ENCODE results near the gene FAM78A. TPM values are rescaled to one million over a fixed set of nuclear protein-coding genes. Genes with fewer than 3 reads are reported as not detected.

The FAM78A gene
- total and polyA plus RNA-seq, 2 of the 8 experiments (the other 6 are each of a cell fraction or from before 2014, with no cell fraction given) = 3.1 TPM

DNA sequence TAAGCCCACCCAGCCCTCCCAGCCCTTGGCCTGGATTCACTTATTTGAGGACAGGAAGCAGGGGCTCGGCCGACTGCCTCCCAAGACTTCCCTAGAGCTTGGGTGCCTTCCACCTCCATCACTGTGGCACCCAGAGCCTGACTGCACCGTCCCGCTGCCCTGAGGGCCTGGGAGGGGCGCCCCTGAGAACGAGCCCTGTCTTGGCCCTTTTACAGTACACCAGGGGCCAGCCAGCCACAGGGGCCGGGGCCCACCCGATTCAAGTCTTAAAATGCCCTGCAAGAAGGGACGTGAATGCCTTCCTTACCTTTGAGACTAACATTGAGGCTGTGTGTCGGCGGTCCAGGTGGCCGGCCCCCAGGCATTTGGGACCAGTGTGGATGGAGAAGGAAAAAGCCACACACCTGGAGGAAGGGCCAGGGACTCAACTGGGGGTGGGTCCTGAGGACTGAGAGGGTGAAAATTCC is 16.8 kb downstream of the FAM78A start (continued):
- TF ChIP-seq, protein P1, sequence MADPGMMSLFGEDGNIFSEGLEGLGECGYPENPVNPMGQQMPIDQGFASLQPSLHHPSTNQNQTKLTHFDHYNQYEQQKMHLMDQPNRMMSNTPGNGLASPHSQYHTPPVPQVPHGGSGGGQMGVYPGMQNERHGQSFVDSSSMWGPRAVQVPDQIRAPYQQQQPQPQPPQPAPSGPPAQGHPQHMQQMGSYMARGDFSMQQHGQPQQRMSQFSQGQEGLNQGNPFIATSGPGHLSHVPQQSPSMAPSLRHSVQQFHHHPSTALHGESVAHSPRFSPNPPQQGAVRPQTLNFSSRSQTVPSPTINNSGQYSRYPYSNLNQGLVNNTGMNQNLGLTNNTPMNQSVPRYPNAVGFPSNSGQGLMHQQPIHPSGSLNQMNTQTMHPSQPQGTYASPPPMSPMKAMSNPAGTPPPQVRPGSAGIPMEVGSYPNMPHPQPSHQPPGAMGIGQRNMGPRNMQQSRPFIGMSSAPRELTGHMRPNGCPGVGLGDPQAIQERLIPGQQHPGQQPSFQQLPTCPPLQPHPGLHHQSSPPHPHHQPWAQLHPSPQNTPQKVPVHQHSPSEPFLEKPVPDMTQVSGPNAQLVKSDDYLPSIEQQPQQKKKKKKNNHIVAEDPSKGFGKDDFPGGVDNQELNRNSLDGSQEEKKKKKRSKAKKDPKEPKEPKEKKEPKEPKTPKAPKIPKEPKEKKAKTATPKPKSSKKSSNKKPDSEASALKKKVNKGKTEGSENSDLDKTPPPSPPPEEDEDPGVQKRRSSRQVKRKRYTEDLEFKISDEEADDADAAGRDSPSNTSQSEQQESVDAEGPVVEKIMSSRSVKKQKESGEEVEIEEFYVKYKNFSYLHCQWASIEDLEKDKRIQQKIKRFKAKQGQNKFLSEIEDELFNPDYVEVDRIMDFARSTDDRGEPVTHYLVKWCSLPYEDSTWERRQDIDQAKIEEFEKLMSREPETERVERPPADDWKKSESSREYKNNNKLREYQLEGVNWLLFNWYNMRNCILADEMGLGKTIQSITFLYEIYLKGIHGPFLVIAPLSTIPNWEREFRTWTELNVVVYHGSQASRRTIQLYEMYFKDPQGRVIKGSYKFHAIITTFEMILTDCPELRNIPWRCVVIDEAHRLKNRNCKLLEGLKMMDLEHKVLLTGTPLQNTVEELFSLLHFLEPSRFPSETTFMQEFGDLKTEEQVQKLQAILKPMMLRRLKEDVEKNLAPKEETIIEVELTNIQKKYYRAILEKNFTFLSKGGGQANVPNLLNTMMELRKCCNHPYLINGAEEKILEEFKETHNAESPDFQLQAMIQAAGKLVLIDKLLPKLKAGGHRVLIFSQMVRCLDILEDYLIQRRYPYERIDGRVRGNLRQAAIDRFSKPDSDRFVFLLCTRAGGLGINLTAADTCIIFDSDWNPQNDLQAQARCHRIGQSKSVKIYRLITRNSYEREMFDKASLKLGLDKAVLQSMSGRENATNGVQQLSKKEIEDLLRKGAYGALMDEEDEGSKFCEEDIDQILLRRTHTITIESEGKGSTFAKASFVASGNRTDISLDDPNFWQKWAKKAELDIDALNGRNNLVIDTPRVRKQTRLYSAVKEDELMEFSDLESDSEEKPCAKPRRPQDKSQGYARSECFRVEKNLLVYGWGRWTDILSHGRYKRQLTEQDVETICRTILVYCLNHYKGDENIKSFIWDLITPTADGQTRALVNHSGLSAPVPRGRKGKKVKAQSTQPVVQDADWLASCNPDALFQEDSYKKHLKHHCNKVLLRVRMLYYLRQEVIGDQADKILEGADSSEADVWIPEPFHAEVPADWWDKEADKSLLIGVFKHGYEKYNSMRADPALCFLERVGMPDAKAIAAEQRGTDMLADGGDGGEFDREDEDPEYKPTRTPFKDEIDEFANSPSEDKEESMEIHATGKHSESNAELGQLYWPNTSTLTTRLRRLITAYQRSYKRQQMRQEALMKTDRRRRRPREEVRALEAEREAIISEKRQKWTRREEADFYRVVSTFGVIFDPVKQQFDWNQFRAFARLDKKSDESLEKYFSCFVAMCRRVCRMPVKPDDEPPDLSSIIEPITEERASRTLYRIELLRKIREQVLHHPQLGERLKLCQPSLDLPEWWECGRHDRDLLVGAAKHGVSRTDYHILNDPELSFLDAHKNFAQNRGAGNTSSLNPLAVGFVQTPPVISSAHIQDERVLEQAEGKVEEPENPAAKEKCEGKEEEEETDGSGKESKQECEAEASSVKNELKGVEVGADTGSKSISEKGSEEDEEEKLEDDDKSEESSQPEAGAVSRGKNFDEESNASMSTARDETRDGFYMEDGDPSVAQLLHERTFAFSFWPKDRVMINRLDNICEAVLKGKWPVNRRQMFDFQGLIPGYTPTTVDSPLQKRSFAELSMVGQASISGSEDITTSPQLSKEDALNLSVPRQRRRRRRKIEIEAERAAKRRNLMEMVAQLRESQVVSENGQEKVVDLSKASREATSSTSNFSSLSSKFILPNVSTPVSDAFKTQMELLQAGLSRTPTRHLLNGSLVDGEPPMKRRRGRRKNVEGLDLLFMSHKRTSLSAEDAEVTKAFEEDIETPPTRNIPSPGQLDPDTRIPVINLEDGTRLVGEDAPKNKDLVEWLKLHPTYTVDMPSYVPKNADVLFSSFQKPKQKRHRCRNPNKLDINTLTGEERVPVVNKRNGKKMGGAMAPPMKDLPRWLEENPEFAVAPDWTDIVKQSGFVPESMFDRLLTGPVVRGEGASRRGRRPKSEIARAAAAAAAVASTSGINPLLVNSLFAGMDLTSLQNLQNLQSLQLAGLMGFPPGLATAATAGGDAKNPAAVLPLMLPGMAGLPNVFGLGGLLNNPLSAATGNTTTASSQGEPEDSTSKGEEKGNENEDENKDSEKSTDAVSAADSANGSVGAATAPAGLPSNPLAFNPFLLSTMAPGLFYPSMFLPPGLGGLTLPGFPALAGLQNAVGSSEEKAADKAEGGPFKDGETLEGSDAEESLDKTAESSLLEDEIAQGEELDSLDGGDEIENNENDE (IDR thresholded peaks at IDR 0.05; ENCODE audit: insufficient replicate concordance, low read length) = no peak
- TF ChIP-seq RBBP5 (IDR thresholded peaks at IDR 0.05; ENCODE audit: borderline replicate concordance, low read depth, low read length) = no peak
- TF ChIP-seq MAFK (IDR thresholded peaks at IDR 0.05; ENCODE audit: low read depth, low read length) = no peak
- TF ChIP-seq EZH2 (IDR thresholded peaks at IDR 0.05; ENCODE audit: low read depth, low read length, severe bottlenecking) = no peak
- TF ChIP-seq, protein P2, sequence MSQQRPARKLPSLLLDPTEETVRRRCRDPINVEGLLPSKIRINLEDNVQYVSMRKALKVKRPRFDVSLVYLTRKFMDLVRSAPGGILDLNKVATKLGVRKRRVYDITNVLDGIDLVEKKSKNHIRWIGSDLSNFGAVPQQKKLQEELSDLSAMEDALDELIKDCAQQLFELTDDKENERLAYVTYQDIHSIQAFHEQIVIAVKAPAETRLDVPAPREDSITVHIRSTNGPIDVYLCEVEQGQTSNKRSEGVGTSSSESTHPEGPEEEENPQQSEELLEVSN (IDR thresholded peaks at IDR 0.05) = no peak
- no peak for TF ChIP-seq SUZ12 (IDR thresholded peaks at IDR 0.05; ENCODE audit: low read length)
- no peak for TF ChIP-seq PHF8 (conservative IDR thresholded peaks at IDR 0.05; ENCODE audit: low read depth, low read length)
- TF ChIP-seq CHD1 (IDR thresholded peaks at IDR 0.05; ENCODE audit: low read depth, low read length) = no peak
- no peak for TF ChIP-seq RXRA (IDR thresholded peaks at IDR 0.05; ENCODE audit: insufficient read depth, low read depth, low read length)
- no peak for TF ChIP-seq RAD21 (IDR thresholded peaks at IDR 0.05 in 1 of 2, conservative IDR thresholded peaks at IDR 0.05 in 1 of 2; ENCODE audit: low read depth in 2 of 2, low read length in 2 of 2)
- TF ChIP-seq CREB1 (IDR thresholded peaks at IDR 0.05) = no peak

Measured in H1 (cell line).